ENCODE measurements around the gene PRKD2.

DNA sequence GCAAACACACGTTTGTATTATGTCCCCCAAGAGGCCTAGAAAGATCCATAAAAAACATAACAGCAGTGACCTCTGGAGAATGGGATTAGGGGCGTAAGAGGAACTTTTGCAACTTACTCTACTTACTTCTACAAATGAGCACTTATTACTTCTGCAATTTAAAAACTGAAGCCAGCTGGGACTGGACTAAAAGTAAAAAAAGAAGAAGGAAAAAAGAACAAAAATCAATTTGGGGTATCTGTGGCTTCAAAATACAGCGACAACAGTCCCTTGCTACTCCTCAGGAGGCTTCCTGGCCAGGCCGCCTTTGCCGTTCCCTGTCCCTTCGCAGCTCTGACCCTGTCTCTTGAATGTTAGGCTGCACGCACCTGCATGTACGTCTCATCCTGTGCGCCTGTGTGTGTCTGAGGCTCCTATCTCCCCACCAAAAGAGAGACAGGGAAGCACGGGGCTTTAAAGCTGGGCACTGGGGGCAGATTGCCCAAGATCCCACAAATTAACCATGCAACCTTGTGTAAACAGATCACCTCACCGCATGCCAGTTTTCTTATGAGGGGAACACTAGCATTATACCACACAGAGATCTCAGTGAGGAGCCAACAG is 16.9 kb upstream of the PRKD2 start:
- TF ChIP-seq CTCF (IDR thresholded peaks at IDR 0.05; ENCODE audit: control extremely low read depth in 1 of 3, insufficient read depth in 1 of 3, low read depth in 1 of 3, low read length in 3 of 3) (no peak), RXRA (IDR thresholded peaks at IDR 0.05; ENCODE audit: insufficient read depth, low read depth, low read length) (no peak), EZH2 (IDR thresholded peaks at IDR 0.05; ENCODE audit: low read depth, low read length, severe bottlenecking) (no peak), POLR2AphosphoS5 (IDR thresholded peaks at IDR 0.05; ENCODE audit: low read depth, low read length) (no peak), CREB1 (IDR thresholded peaks at IDR 0.05) (no peak), FOSL1 (IDR thresholded peaks at IDR 0.05; ENCODE audit: insufficient read depth, low read depth, low read length) (no peak), USF2 (IDR thresholded peaks at IDR 0.05; ENCODE audit: low read length) (no peak), ATF3 (IDR thresholded peaks at IDR 0.05; ENCODE audit: insufficient read depth, low read depth, low read length) (no peak), RAD21 (IDR thresholded peaks at IDR 0.05 in 1 of 2, conservative IDR thresholded peaks at IDR 0.05 in 1 of 2; ENCODE audit: low read depth in 2 of 2, low read length in 2 of 2) (no peak), RFX5 (IDR thresholded peaks at IDR 0.05; ENCODE audit: borderline replicate concordance, low read depth, low read length) (no peak), EP300 (IDR thresholded peaks at IDR 0.05; ENCODE audit: borderline replicate concordance in 1 of 2, low read depth in 2 of 2, low read length in 2 of 2) (no peak)

Data from H1 (cell line).